HTERT RPE-1 (cell line): ENCODE results near the gene TBR1.

Experiments used
- in situ Hi-C: fragments of 300-500 bp; cut with MboI; formaldehyde crosslinking; loops from 4 replicates; pipeline ENCODE4 v1.14.3; 2020; ENCODE audit warnings: low sequenced_read_pairs

The TBR1 gene

DNA sequence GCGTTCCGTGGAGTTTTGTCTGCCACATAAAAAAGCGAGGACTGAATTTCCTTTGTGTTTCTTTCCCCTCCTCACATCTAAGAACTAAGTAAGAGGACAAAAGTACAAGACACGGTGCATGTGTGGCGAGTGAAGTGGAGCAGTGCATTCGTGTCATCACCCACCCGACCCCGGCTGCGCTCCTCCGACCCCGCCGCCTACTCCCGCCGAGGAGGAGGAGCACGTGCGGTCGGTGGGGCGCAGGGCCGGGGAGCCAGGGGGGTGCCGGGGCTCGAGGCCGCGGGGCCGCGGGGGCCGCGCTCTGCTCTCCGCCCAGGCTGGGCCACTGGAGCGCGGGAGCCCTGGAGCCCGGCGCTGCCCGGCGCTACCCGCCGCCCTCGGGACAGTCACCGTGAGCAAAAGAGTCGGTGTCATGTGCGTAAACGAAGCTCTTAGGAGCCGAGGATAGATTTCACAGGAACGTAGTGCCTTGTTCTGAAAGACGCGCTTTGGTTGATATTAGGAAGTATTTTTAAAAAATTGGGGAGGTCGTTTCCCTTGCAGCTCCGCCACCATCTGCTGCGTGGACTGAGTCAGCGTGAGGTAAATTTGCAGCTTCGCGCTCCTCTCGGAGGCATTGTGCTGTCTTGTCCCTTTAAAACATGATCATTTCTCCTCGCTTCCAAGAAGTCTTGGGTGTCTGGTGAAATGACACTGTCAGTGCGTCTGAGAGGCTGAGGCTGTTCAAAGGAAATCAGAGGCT, 11.0 kb downstream of the TBR1 start:
- in situ Hi-C loops, result no loop called here

DNA sequence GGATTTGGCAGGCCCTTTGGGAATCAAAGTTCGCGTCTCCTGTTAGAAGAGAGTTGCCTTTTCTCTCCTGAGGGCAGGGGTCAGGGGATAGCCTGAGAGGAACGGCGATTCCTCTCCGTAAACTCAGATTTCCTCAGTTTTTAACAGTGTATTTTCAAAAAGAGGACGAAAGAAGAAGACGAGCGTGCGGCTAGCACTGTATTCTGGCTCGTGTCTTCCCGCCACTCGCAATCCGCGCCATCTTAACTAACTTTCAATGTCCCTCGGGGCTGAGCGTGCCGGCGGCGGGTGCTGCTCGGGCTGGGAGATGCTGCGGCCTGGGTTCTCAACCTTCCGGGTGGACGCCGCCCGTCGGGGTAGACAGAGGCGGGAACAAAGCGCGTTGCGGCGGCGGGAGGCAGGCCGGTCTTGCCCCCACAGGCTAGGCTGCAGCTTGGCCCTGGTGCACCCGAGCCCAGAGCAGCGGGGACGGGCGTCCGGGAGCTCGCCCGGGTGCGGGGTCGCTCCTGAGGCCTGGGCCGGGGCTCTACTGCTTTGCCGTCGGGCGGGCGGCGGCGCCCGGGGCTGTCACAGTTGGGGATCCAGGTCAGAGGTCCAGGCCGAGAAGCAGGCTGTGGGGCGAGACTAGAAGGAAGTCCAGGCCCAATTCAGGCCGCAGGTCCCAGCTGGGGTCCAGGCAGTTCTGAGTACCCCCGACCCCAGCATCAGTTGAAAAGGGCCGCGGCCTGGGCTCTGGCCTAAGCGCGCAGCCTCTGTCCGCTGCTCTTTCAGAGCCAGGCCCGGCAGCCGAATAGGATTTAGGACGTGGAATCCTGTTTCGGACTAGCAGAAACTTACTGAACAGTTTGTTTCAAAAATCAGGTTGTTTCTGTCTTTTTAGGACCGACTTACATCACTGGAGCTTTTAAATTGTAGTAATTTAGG, 11.8 kb downstream of the TBR1 start:
- in situ Hi-C loops, result no loop called here

GRCh38 chr2:161430386-161430785, 14.3 kb downstream of the TBR1 start:
- in situ Hi-C loops, result no loop called here

DNA sequence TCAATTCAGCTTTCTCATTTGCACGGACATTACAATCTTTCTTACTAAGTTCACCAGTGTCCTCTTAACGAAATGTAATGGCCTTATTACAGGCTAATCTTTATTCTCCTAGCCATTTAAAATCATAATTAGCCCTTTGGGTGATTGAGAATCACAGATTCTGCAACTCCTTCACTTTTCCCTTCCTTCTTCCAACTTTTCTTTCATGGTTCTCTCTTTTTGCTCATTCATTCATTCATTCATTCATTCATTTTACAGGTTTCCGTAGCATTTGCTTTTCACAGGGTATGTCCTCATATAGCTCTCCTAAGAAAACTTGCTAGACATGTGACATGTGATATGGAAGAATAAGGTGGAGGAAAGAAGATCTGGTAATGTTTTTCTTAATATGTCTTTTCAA, 16.0 kb downstream of the TBR1 start:
- in situ Hi-C loops, result no loop called here

DNA sequence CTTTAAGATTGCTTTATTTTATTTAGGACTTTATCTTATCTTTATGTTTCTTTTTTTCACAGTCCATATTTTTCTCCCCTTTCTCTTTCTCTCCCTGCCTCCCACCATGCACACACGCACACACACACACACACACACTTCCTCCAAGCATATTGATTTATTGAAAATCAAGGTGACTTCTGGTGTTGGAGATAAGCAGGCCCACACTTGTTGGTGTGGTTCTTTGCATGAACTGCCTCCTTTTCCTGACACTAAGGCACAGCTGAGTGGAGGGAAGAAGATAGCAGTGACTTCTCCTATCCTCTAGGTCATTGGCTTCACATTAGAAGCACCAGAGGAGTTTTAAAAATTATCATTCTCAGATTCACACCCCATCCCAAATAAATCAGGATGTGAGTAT, 18.0 kb downstream of the TBR1 start:
- in situ Hi-C loops, result no loop called here

DNA sequence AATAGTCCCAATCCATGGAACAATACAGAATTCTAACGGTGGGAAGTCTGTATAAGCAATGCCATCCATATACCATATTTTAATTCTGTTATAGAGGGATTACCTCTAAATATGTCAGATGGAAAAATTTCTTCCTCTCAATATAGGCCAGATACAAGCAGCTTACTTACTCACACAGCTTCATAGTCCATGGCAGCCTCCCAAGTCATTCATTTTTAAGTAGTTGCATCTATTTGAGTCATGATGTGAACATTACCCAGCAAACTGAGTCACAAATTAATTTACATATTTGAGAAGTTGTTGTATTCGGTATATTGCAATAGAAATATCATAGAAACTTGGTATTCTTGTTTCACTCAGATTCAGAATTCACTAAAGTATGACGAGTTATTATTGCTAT, 20.3 kb downstream of the TBR1 start:
- in situ Hi-C loops, result no loop called here

DNA sequence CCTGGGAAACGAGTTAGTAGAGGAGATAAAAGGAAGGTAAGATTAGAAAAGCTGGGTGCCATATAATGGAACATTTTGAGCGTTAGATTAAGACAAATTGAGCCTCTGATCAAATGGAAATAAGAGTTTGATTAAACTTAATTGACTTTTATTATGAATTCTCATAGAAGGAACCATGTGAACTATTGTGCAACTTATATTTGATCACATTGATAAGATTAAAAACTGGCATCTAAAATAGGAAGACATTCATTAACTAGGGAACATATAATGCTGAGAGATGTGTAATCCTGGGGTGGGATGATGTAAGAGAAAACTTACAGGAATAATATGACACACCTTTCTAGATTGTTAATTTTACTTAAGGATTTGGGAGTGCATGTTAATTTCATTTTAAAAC, 22.5 kb downstream of the TBR1 start:
- in situ Hi-C loops, result no loop called here

DNA sequence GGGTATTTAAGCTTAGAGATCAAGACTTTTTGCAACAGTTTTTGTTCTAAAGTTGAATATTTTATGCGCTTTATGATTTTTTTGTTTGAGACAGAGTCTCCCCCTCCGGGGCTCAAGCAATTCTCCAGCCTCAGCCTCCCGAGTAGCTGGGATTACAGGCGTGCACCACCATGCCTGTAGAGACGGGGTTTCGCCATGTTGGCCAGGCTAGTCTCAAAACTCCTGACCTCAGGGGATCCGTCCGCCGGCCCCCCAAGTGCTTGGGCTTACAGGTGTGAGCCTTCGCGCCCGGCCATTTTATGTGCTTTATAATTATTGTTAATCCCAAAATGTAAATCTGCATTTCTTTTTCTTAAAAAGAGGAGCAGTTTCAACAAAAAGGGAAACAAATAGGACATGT, 29.0 kb downstream of the TBR1 start:
- in situ Hi-C loops, result no loop called here

DNA sequence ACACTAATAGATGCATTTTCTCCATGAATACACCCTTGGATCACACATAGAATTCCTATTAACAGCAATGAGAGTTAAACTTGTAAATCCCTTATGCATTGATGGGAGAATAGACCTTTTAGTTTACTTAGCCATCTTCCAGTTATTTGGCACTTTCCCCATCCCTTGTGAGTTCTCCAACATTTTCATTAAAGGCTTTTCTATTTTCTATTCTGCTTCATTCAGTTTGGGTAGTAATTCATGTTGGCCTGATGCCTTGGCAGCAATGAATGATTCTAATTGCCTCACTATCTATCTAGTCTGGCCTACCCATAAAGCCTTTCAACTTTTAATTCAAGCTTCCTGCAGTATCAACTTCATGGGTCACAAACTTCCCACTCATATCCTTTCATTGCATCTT, 32.3 kb downstream of the TBR1 start:
- in situ Hi-C loops, result no loop called here

GRCh38 chr2:161471631-161472030, 55.5 kb downstream of the TBR1 start:
- in situ Hi-C loops, result no loop called here

GRCh38 chr2:161474920-161475319, 58.8 kb downstream of the TBR1 start:
- in situ Hi-C loops, result no loop called here
